Suprapubic skin (tissue), 4 donors: Measurements from ENCODE around the gene ANKLE2.

Source experiments
- CTCF ChIP-seq, 2 donors: fragments of 200-600 bp in 1 of 2; fragments of 450-650 bp in 1 of 2; sonication (generic) in 1 of 2; IDR thresholded peaks; one replicate each; pipeline ENCODE4 v1.5.1; 2016 to 2019; ENCODE audit warnings: antibody characterized with exemption in 2 of 2, mild to moderate bottlenecking in 1 of 2, moderate library complexity in 1 of 2
- EP300 ChIP-seq: sonication (generic); formaldehyde crosslinking; IDR thresholded peaks from one replicate; pipeline ENCODE4 v1.6.1; 2017; ENCODE audit warnings: antibody characterized with exemption
- POLR2A ChIP-seq, 2 donors: fragments of 450-650 bp; IDR thresholded peaks; one replicate each; pipeline ENCODE4 v1.6.1; 2017; ENCODE audit warnings: antibody characterized with exemption in 2 of 2, mild to moderate bottlenecking in 2 of 2, moderate library complexity in 2 of 2
- POLR2AphosphoS5 ChIP-seq, 3 donors: sonication (generic); formaldehyde crosslinking; IDR thresholded peaks; one replicate each; pipeline ENCODE4 v1.6.1; 2017; ENCODE audit warnings: antibody characterized with exemption in 3 of 3

- no peak for TF ChIP-seq CTCF (IDR thresholded peaks at IDR 0.05)
- no peak for TF ChIP-seq POLR2AphosphoS5 (IDR thresholded peaks at IDR 0.05)
- TF ChIP-seq EP300 = no peak
- TF ChIP-seq POLR2A (IDR thresholded peaks at IDR 0.05) = no peak
Observed at GRCh38 chr12:132795847-132796246, 34.2 kb upstream of the ANKLE2 start.
